Naive thymus-derived CD8-positive, alpha-beta T cell (primary cell): Measurements from ENCODE around the gene CDH16. TPM values are rescaled to one million over a fixed set of nuclear protein-coding genes. Genes with fewer than 3 reads are reported as not detected.

Source experiments
- ATAC-seq, 2 donors: fragments of 150-1000 bp; cut with Tn5 transposase in 1 of 2; sonication (Bioruptor Pico), chemical (Tn5 transposase) in 1 of 2; 1 replicate in 1 of 2; 2 replicates in 1 of 2; pipeline ENCODE4 v1.10.0; 2021; ENCODE audit warnings: mild to moderate bottlenecking in 2 of 2, moderate library complexity in 2 of 2
- POLR2A ChIA-PET: fragments of 350-600 bp; sonication (Branson Sonifier 250); formaldehyde crosslinking; loops from one replicate; lab custom pipeline; 2021; ENCODE audit warnings: antibody characterized with exemption; lab: Charles Lee
- DNase-seq, 10 donors: peaks; one replicate each; pipeline versions ENCODE4 v3.0.0 to v3.0.0-alpha.2; 2020 to 2022
- H3K27ac Mint-ChIP-seq, 10 donors: one replicate each; pipeline ENCODE4 v1.8.0; 2020 to 2022; ENCODE audit warnings: mild to moderate bottlenecking in 10 of 10, mixed read lengths in 10 of 10, moderate library complexity in 4 of 10, inconsistent platforms in 1 of 10
- H3K27me3 Mint-ChIP-seq, 5 donors: one replicate each; pipeline ENCODE4 v1.8.0; 2021 to 2022; ENCODE audit warnings: mixed read lengths in 5 of 5
- H3K36me3 Mint-ChIP-seq, 3 donors: one replicate each; pipeline ENCODE4 v1.8.0; 2020 to 2022; ENCODE audit warnings: mixed read lengths in 3 of 3, mild to moderate bottlenecking in 2 of 3, inconsistent platforms in 1 of 3
- H3K4me1 Mint-ChIP-seq, 4 donors: one replicate each; pipeline ENCODE4 v1.8.0; 2021 to 2022; ENCODE audit warnings: mixed read lengths in 4 of 4
- H3K4me3 Mint-ChIP-seq, 10 donors: one replicate each; pipeline ENCODE4 v1.8.0; 2020 to 2022; ENCODE audit warnings: mild to moderate bottlenecking in 10 of 10, mixed read lengths in 10 of 10, moderate library complexity in 6 of 10, inconsistent platforms in 1 of 10
- H3K9me3 Mint-ChIP-seq, 9 donors: one replicate each; pipeline ENCODE4 v1.8.0; 2020 to 2022; ENCODE audit warnings: mixed read lengths in 9 of 9, mild to moderate bottlenecking in 3 of 9, inconsistent platforms in 1 of 9, moderate library complexity in 1 of 9
- polyA plus RNA-seq, 3 donors: library from polyadenylated mRNA; unstranded; fragments of 300-500 nt; fragmentation: Illumina TruSeq; gene quantifications; one replicate each; pipeline ENCODE4 v1.2.3, GENCODE V29; 2021
- total RNA-seq, 8 experiments: library from RNA in 2 of 8; stranded (reverse) in 2 of 8; gene quantifications; one replicate each; pipeline ENCODE4 v1.2.3 and lab custom pipeline; 2021 to 2026

CDH16 gene
- total and polyA plus RNA-seq, 5 experiments from 2014 or later, result not detected

DNA sequence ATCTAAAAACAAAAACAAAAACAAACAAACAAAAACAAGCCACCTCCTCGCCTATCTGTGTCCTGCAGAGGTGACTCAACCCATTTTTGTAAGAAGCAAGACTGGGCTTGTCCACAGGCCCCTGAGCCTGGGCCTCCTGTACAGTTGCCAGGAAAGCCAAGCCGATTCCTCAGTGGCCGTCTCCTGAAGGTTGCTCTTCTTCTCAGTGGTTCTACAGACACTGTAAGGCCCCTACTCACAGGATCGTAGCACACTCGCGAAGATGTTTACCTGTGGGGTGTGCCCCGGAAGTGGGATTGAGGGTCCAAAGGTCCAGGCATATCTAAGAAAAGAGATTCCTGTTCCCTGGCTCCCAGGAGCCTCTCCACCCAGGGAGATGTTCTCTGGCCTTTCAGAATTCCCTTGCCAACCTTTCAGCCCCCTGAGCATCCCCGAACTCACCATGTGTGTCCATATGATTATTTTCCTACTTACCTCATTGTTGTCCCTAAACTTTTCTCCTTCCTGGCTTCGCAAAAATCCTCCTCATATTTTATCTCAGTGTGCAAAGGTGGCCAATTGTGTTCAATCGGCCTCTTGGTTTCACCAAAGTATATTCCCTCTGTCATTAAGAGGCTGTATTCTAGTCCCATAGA is 34.9 kb upstream of the CDH16 start:
- Mint-ChIP-seq H3K27ac (peak overlapping the region in 1 of 10 donors; percentile 41), H3K4me3 (no peak overlapping the region), H3K9me3 (peaks cover 0 to 1% (median 0%) of the 10 kb centered on the region in 9 donors), H3K36me3 (peaks cover 0 to 5% (median 0%) of the 10 kb centered on the region in 3 donors), H3K27me3 (peaks cover 25 to 56% (median 37%) of the 10 kb centered on the region in 5 donors), H3K4me1 (peaks cover 7 to 13% (median 8%) of the 10 kb centered on the region in 4 donors)
- ATAC-seq (no peak), DNase-seq (no peak)
- POLR2A ChIA-PET, result interaction anchor here (1.3 kb wide), 1 partner anchor 20 kb away, joined by 3 read pairs; the partner anchor contains the start of gene CIAO2B

DNA sequence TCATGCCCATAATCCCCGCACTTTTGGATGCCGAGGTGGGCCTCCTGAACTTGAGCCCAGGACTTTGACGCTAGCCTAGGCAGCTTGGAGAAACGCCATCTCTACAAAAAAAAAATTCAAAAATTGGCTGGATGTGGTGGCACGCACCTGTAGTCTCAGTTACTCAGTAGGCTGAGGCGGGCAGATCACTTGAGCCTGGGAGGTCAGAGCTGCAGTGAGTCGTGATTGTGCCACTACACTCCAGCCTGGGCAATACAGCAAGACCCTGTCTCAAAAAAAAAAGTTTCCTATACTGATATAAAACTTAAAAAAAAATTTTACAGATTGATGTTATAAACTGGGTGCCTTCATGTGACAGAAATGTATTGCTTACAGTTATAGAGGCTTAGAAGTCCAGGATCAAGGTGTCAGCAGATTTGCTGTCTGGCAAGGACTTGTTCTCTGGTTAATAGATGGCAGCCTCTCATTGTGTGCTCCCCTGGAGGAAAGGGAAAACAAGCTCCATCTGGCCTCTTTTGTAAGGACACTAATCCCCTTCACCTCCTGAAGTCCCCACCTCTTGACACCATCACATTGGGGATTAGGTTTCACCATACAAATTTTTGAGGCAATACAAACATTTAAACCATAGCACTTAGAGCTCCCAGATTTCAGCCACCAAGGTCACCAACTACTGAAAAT is 33.9 kb upstream of the CDH16 start:
- H3K4me3 Mint-ChIP-seq, result no peak overlapping the region
- H3K27me3 Mint-ChIP-seq, result peaks cover 25 to 56% (median 31%) of the 10 kb centered on the region in 5 donors
- peaks cover 0 to 5% (median 0%) of the 10 kb centered on the region in 3 donors for H3K36me3 Mint-ChIP-seq
- POLR2A ChIA-PET, result interaction anchor here (0.7 kb wide), 1 partner anchor 9 kb away, joined by 3 read pairs; no protein-coding TSS in a partner anchor
- ATAC-seq (no peak), DNase-seq (no peak)
- peaks cover 8 to 21% (median 11%) of the 10 kb centered on the region in 4 donors for H3K4me1 Mint-ChIP-seq
- peaks cover 0 to 1% (median 0%) of the 10 kb centered on the region in 9 donors for H3K9me3 Mint-ChIP-seq
- no peak overlapping the region for H3K27ac Mint-ChIP-seq

DNA sequence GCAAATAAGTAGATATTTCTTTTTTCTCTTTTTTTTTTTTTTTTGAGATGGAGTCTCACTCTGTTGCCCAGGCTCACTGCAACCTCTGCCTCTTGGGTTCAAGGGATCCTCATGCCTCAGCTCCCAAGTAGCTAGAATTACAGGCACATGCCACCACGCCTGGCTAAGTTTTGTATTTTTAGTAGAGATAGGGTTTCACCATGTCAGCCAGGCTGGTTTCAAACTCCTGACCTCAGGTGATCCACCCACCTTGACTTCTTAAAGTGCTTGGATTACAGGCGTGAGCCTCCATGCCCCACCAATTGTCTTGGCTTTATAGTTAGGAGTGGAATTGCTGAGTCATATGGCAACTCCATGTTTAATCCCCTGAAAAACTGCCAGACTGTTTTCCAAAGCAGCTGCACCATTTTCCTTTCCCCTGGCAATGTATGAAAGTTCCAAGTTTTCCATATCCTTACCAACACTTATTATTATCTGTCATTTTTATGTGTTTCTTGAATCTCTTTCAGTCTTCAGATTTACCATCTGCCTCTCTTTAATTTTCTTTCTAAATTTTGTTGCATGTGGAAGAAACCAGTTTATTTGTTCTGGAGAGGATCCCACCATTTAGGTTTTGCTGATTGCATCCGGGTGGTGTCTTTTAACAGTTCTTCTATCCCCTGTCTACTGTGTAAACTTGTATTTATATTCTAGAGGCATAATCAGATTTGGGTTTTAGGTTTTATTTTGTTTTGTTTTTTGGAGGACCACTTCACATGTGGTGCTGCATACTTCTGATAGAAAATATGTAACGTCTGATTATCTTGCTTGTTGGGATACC is 32.5 kb upstream of the CDH16 start:
- DNase-seq, result no peak
- H3K4me1 Mint-ChIP-seq, result peaks cover 14 to 29% (median 16%) of the 10 kb centered on the region in 4 donors
- H3K4me3 Mint-ChIP-seq, result no peak overlapping the region
- ATAC-seq, result no peak
- peaks cover 0 to 5% (median 0%) of the 10 kb centered on the region in 3 donors for H3K36me3 Mint-ChIP-seq
- H3K27ac Mint-ChIP-seq, result no peak overlapping the region
- POLR2A ChIA-PET, result no interaction called here
- H3K9me3 Mint-ChIP-seq, result peaks cover 0 to 1% (median 0%) of the 10 kb centered on the region in 9 donors
- H3K27me3 Mint-ChIP-seq, result peaks cover 24 to 56% (median 32%) of the 10 kb centered on the region in 5 donors

DNA sequence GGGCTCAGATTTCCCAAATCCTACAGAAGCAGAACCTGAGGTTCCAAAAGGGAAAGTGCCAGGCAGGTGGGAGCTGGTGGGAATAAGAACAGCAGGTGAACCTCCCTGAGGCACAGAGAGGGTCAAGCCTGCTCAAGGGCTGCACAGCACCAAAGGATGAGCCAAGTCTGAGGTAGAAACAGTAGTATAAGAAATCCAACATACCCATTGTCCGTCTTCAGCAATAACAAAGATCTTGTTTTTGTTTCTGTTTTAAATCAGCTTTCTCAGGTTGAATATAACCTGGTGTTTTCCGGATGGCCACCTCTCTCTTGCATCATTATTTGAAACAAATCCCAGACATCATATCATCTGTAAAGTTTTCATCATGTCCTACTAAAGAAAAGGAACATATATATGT is 31.8 kb upstream of the CDH16 start:
- DNase-seq, result no peak
- Mint-ChIP-seq H3K4me3 (no peak overlapping the region), H3K4me1 (peaks cover 14 to 29% (median 16%) of the 10 kb centered on the region in 4 donors), H3K27ac (no peak overlapping the region), H3K36me3 (peaks cover 0 to 5% (median 0%) of the 10 kb centered on the region in 3 donors), H3K9me3 (peaks cover 0 to 1% (median 0%) of the 10 kb centered on the region in 9 donors), H3K27me3 (peaks cover 24 to 56% (median 32%) of the 10 kb centered on the region in 5 donors)
- POLR2A ChIA-PET, result no interaction called here
- no peak for ATAC-seq

DNA sequence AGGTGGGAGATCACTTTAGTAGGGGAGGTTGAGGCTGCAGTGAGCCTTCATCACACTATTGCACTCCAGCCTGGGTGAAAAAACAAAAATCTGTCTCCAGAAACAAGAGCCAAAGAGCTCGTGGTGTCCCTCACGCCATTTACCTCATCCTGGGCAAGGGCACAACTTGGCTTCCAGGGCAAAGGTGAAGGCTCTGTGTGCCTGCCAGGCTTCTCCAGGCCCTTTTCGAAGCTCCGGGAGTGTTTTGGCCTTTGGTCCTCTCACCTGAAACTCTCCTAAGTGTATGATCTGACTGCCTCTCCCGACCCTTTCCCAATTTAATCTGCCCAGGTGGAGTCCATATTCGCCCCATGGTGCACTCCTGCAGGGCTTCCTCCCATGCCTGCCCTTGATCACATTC is 30.8 kb upstream of the CDH16 start:
- H3K27ac Mint-ChIP-seq, result no peak overlapping the region
- POLR2A ChIA-PET, result interaction anchor here (0.6 kb wide), 1 partner anchor 73 kb away, joined by 9 read pairs; no protein-coding TSS in a partner anchor
- ATAC-seq (no peak), DNase-seq (no peak)
- peaks cover 14 to 29% (median 16%) of the 10 kb centered on the region in 4 donors for H3K4me1 Mint-ChIP-seq
- peaks cover 24 to 56% (median 32%) of the 10 kb centered on the region in 5 donors for H3K27me3 Mint-ChIP-seq
- H3K36me3 Mint-ChIP-seq, result peaks cover 0 to 5% (median 0%) of the 10 kb centered on the region in 3 donors
- H3K9me3 Mint-ChIP-seq, result peaks cover 0 to 1% (median 0%) of the 10 kb centered on the region in 9 donors
- peak overlapping the region in 8 of 10 donors; percentile 28 to 95 (median 60) for H3K4me3 Mint-ChIP-seq

DNA sequence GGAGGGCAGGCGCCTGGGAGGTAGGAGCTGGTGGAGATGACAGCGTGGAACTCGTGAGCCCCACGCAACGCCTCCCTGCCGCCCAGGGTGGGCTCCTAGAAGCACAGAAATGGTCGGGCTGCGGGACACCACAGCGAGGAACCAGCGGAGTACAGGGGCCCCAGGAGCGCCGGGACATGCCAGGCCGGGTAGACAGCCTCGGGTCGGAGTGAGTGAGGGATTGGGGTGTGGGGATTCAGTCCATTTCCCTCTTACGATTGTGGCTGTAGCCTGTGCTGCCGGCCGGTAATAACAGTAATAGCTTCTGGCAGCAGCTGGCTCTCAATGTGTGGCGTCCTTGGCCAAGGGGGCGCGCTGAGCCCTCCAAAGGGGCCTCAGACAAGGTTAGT is 30.1 kb upstream of the CDH16 start:
- H3K9me3 Mint-ChIP-seq, result peaks cover 0 to 1% (median 0%) of the 10 kb centered on the region in 9 donors
- POLR2A ChIA-PET, result interaction anchor here (0.6 kb wide), 1 partner anchor 74 kb away, joined by 9 read pairs; no protein-coding TSS in a partner anchor
- peaks cover 21 to 50% (median 28%) of the 10 kb centered on the region in 5 donors for H3K27me3 Mint-ChIP-seq
- H3K27ac Mint-ChIP-seq, result peak overlapping the region in 2 of 10 donors; percentile 22 to 64
- ATAC-seq, result no peak
- H3K4me1 Mint-ChIP-seq, result peaks cover 14 to 25% (median 15%) of the 10 kb centered on the region in 4 donors
- peak overlapping the region; percentile 87 to 95 (median 92) for H3K4me3 Mint-ChIP-seq
- DNase-seq, result peak in 1 of 10 donors; percentile 12
- H3K36me3 Mint-ChIP-seq, result peaks cover 0 to 5% (median 0%) of the 10 kb centered on the region in 3 donors

DNA sequence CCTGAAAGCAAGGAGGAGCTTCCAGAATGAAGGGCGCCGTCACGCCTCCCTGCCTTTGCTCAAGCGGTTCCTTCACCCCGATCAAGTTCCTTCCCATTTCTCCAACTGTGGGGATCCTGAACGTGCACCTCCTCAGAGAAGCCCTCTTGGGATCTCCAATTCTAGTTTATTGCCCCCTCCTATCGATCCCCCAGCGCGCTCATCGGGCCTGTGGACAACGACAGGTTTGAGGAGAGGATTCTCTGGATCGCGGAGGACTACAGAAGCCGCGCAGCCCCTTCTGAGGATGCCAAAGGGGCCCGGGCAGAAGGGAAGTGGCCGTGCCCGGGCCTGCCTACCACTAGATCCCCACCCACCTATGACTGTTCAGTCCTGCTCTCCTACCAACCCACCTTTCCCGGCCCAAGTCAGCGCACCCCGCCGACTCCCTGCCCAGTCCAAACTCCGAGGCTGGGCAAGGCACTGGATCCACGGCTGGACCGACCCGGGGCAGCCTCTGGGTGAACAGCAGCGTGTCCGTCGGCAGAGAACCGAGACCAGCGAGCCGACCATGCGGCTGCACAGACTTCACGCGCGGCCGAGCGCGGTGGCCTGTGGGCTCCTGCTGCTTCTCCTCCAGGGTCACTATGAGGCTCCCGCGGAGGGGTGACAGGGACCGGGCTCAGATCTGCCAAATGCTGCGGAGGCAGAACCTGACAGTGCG is 29.6 kb upstream of the CDH16 start:
- Mint-ChIP-seq H3K4me3 (peak overlapping the region; percentile 87 to 95 (median 92)), H3K9me3 (peaks cover 0 to 1% (median 0%) of the 10 kb centered on the region in 9 donors), H3K27ac (peak overlapping the region in 3 of 10 donors; percentile 22 to 77 (median 64)), H3K27me3 (peaks cover 20 to 44% (median 27%) of the 10 kb centered on the region in 5 donors), H3K4me1 (peaks cover 14 to 24% (median 15%) of the 10 kb centered on the region in 4 donors), H3K36me3 (peaks cover 0 to 5% (median under 1%) of the 10 kb centered on the region in 3 donors)
- peak in 4 of 10 donors; percentile 11 to 57 (median 26) for DNase-seq
- ATAC-seq, result peak; percentile 25 to 40
- POLR2A ChIA-PET, result interaction anchor here (1.1 kb wide), 1 partner anchor 211 kb away, joined by 3 read pairs; no protein-coding TSS in a partner anchor

DNA sequence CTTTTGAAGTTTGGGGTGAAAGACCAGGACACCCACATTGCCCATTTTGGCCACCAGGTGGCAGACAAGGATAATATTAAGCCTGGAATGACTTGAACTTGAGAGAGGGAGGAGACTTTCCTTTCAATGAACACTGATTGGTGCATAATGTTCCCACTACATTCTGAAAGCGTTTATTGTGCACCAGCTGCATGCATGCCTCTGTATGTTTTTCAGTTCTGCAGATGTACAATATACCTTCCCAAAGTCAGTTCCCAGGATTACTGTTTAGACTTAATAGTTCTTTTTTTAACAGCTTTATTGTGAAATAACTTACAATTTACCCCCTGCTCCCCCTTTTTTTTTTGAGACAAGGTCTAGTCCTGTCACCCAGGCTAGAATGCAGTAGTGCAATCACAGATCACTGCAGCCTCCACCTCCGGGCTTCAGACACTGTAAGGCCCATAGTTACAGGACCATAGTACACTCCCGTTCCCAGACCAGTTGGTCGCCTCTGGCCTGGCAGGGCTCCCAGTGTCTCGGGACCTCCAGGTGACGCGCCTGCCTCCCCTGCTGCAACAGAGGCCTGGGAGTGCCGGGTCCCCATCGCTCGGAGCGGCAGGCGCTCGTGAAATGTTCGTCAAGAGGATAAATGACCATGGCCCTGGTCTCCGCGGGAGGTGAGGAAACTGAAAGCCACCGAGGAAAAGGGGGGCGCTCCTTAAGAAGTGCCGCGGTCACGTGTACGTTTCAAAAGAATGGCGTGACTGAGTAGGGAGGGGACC is 28.8 kb upstream of the CDH16 start:
- peak; percentile 62 to 91 (median 82) for DNase-seq

DNA sequence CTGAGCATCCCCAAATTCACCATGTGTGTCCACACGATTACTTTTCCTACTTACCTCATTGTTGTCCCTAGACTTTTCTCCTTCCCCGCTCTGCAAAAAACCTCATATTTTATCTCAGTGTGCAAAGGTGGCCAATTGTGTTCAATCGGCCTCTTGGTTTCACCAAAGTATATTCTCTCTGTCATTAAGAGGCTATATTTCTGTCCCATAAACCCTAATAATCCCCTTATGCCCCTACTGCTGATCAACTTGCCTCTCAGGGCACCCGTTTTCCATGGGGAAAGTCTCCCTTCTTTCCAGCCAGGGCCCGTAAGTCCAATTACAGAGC is 28.3 kb upstream of the CDH16 start:
- Mint-ChIP-seq H3K36me3 (peaks cover 0 to 14% (median 5%) of the 10 kb centered on the region in 3 donors), H3K27me3 (peaks cover 14 to 32% (median 21%) of the 10 kb centered on the region in 5 donors), H3K9me3 (peaks cover 0 to 1% (median 0%) of the 10 kb centered on the region in 9 donors), H3K4me1 (peaks cover 14 to 24% (median 15%) of the 10 kb centered on the region in 4 donors), H3K27ac (peak overlapping the region in 8 of 10 donors; percentile 5 to 68 (median 33)), H3K4me3 (peak overlapping the region; percentile 87 to 95 (median 92))
- ATAC-seq, result no peak
- DNase-seq, result no peak
- POLR2A ChIA-PET, result interaction anchor here (1.1 kb wide), 1 partner anchor 212 kb away, joined by 3 read pairs; no protein-coding TSS in a partner anchor

More for the DNA sequence above, 28.8 kb upstream of the CDH16 start:
- Mint-ChIP-seq H3K27me3 (peaks cover 16 to 36% (median 22%) of the 10 kb centered on the region in 5 donors), H3K4me1 (peaks cover 14 to 24% (median 15%) of the 10 kb centered on the region in 4 donors), H3K9me3 (peaks cover 0 to 1% (median 0%) of the 10 kb centered on the region in 9 donors), H3K27ac (peak overlapping the region in 8 of 10 donors; percentile 5 to 68 (median 37)), H3K4me3 (peak overlapping the region; percentile 87 to 95 (median 92)), H3K36me3 (peaks cover 0 to 8% (median 5%) of the 10 kb centered on the region in 3 donors)
- POLR2A ChIA-PET, result interaction anchor here (1.1 kb wide), 1 partner anchor 211 kb away, joined by 3 read pairs; no protein-coding TSS in a partner anchor
- peak; percentile 84 to 88 for ATAC-seq

DNA sequence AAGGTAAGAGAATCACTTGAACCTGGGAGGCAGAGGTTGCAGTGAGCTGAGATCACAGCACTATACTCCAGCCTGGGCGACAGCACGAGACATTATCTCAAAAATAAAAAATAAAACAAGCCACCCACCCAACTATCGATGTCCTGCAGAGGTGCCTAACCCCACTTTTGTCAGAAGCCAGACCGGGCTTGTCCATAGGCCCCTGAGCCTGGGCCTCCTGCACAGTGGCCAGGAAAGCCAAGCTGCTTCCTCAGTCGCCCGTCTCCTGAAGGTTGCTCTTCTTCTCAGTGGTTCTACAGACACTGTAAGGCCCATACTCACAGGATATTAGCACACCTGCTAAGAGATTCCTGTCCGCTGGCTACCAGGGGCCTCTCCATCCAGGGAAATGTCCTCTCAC is 27.9 kb upstream of the CDH16 start:
- Mint-ChIP-seq H3K36me3 (peaks cover 0 to 18% (median 2%) of the 10 kb centered on the region in 3 donors), H3K4me3 (peak overlapping the region in 1 of 10 donors; percentile 15), H3K27me3 (peaks cover 10 to 28% (median 17%) of the 10 kb centered on the region in 5 donors), H3K27ac (peak overlapping the region in 2 of 10 donors; percentile 19 to 39), H3K9me3 (peaks cover 0 to 1% (median 0%) of the 10 kb centered on the region in 9 donors), H3K4me1 (peaks cover 14 to 24% (median 16%) of the 10 kb centered on the region in 4 donors)
- no peak for ATAC-seq
- no peak for DNase-seq
- POLR2A ChIA-PET, result no interaction called here
